Hematopoietic multipotent progenitor cell treated with erythropoietin and hydrocortisone succinate and interleukin-3 and kit ligand, for 8 days (in vitro differentiated cells): ENCODE results near the gene ZSCAN2.
"Not testable (repeated sequence)": the region's sequence is repeated elsewhere in the genome, so short reads cannot be mapped to it uniquely, and the experiment has no call there.

Source experiments
- DNase-seq: peaks from one replicate; pipeline ENCODE4 v3.0.0-alpha.2; 2015

ZSCAN2 gene

DNA sequence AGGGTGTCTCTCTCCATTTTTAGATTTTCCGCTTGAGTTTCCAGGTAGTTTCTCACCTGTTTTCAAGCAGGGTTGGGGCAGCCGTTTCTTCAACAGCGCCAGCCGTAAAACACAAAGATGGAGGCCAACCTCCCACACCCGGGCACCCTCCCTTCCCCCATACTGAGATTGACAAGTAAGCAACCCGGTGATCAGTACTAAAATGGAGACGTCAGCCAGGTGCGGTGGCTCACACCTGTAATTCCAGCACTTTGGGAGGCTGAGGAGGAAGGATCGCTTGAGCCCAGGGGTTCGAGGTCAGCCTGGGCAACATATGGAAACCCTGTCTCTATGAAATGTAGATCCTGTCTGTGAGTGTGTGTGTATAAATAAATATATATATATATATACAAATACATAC, 903 bp upstream of the ZSCAN2 start:
- DNase-seq, result no peak

DNA sequence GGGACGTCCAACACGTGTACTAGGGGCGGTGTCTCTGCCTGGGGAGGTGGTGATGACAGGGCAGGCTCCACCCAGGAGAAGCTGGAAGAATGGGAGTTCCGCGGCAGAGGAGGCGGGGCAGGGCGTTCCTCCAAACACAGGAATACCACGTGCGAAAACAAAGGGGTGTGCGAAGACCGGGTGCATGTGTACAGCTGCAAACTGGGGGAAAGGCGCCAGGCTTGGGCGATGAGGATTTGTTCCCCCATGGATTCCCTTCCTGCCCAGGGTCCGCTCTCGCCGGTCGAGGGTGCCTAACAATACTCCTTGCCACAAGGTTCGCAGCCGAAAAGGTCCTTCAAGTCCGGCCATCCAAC, 500 bp upstream of the ZSCAN2 start:
- DNase-seq, result peak; percentile 90

DNA sequence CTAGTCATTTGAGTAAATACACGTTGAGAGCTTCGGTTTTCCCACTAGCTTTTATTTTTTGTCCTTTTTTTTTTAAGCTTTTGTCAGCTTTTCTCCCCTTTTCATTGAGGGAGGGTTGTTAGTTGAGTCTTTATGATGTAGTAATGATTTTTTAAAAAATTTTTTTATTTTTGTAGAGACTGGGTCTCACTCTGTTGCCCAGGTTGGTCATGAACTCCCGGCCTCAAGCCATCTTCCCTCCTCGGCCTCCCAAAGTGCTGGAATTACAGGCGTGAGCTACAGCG, 688 bp downstream of the ZSCAN2 start:
- no peak for DNase-seq

DNA sequence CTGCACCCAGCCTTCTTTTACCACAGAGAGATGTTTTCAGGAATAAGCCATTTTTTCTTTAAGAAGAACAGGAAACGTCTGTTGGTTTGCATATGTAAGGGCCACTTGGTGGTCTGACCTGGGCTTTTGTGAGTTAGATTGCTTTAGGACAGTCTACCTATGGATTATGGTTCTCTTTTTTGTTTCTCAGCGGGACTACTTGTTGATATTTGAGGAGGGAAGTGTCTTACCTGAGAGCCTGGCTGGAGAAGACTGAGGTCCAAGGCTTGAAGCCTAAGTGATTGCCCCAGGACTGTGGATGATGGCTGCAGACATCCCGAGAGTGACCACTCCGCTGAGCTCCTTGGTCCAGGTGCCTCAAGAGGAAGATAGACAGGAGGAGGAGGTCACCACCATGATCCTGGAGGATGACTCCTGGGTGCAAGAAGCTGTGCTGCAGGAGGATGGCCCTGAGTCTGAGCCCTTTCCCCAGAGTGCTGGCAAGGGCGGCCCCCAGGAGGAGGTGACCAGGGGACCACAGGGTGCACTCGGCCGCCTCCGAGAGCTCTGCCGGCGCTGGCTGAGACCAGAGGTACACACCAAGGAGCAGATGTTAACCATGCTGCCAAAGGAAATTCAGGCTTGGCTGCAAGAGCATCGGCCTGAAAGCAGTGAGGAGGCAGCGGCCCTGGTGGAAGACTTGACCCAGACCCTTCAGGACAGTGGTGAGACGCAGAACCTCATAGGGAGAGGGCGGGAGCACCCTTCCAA, 3.0 kb downstream of the ZSCAN2 start:
- DNase-seq, result no peak

DNA sequence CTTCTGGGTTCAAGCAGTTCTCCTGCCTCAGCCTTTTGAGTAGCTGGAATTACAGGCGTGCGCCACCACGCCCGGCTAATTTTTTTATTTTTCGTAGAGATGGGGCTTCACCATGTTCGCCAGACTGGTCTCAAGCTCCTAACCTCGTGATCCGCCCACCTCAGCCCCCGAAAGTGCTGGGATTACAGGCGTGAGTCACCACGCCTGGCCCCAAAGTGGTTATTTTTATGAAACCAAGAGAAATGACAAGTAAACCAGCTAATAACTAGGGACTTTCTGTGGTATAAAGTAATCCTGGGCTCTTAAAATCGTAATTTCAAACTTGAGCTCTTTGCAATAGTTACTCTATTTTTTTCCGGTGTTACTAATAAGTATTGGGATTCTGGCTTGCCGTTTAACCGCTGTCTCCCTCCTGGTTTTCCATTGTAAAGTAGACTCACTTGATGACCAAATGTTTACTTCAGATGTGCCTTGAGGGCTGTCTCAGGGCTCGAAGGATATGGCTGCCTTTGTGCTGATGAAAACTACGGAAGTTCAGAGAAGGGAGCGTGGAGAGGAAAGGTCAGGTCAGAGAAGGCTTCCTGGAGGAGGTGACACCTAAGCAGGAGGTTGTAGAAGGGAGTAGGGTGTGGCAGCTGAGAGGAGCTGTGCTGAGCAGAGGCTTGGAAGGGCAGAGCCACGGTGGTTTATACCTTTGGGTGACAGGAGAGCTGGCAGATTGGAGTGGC, 4.2 kb downstream of the ZSCAN2 start:
- no peak for DNase-seq

DNA sequence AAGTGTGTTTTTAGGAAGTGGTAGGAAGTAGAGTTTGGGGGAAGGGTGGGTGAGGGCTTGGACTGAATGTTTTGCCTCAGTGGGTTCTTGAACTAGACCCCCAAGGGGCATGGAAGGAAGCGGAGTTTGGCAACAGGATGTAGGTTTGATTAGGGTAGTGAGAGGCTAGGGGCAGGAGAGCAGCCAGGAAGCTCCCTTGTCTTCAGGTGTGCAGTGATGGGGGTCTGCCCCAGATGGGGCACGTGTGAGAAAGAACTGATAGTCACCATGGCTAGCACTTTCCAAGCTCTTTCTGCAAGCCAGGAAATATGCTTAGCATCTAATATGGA, 4.7 kb downstream of the ZSCAN2 start:
- no peak for DNase-seq

DNA sequence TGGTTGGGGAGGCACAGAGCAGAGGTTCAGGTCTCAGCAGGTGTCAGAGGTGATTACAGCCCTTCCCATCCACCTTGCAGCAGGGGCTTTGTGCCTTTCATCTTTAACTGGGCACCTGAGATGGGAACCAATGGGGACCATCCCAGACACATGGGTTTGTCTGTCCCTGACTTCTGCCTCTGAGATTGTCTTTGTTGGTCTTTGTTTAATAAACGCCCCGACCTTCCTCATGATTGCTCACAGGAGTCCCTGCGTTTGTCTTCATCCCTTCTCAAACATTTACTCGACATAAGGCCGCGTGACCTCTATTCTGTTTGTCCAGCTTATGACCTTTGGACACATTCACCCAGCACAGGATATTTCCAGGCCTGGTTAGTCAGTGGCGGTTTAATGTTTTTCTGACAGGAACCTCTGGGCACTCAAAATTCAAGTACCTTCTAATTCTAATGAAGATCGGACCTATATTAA, 5.9 kb downstream of the ZSCAN2 start:
- DNase-seq, result no peak

DNA sequence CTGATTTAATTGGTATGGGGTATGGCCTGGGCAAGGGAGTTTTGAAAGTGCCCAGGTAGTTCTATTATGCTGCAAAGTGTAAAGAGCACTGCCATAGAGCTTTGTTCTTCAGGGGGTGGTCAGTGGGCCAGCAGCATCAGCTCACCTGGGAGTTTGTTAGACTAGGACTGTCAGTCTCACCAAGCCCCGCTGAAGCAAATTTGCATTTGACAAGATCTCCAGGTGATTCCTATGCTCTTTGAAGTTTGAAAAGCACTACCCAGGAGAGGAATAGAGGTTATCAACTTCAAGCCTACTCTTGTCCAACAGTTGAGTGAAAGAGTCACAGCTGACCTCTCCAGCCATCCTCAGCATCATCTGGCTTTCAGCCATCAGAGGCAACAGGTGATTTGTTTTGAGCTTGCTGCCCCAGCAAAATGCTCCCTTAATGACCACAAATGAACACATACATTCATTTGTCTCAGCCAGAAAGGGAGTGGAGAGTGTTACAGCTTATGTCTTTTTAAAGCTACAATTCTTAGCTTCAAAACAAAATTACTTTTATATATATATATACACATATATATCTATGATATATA, 8.0 kb downstream of the ZSCAN2 start:
- DNase-seq, result no peak

DNA sequence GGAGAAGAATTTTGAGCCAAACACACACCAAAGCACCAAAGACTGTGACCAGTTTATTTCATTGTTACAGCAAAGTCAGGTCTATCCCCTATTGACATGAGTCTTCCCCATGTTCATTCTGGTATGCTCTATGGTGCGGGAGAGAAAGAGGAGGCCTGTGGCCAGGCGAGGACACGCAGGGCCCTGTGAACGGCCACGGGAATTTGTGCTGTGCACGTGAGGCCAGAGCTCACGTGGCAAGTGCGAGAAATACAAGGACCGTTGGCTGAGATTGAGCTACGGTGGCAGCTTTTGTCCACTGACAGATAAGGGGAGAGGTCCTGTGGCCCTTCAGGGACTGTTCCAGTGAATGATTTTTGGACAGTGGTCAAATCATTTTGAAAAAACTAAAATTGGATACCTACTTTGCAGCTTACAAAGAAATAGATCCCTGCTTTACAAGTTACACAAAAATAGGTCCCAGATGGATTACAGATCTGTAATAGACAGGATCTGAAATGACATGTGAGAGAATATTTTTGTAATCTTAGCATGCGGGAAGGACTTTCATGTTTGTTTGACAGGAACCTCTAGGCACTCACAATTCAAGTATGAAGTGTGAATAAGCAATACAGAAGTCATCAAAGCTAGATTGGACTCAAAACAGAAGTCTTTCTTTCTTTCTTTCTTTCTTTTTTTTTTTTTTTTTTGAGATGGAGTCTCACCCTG, 9.2 kb downstream of the ZSCAN2 start:
- DNase-seq, result no peak

DNA sequence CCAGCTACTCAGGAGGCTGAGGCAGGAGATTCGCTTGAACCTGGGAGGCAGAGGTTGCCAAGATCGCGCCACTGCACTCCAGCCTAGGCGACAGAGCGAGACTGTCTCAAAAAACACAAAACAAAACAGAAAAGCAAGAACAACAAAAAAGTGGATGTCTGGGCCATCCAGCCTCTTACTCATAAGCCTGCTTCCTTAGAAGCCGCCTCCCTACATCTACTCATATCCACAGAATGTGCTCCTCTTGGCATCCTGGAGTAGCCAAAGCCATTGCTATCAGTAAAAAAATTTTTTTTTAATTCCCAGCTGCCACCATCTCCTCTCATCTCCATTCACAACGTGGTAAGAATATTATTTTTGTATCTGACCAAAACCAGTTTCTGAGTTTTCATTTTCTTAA, 10.8 kb downstream of the ZSCAN2 start:
- no peak for DNase-seq

DNA sequence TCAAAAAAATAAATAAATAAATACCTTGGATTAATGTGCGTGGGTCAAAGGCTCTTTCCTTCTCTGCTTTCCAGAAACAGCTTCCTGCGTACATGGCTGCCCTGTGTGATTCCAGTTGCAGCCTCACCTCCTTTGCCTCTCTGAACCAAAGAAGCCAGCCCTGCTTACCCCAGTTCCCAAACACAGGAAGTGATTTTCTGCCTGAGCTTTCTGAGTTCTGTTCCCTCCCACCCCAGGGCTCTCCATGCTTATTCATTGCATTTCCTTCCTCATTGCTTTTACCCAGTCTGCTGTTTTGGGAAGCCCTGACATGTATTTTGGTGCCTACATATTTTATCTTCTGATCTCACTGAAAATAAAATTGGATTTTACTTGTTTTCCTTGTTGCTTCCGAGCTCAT, 15.4 kb downstream of the ZSCAN2 start:
- DNase-seq, result no peak

DNA sequence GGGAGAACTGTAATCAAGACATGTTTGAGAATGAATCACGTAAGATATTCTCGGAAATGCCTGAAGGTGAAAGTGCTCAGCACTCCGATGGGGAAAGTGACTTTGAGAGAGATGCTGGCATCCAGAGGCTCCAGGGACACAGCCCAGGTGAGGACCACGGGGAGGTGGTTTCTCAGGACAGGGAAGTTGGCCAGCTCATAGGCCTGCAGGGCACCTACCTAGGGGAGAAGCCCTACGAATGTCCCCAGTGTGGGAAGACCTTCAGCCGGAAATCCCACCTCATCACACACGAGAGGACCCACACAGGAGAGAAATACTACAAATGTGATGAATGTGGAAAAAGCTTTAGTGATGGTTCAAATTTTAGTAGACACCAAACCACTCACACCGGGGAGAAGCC, 19.8 kb downstream of the ZSCAN2 start:
- no peak for DNase-seq

DNA sequence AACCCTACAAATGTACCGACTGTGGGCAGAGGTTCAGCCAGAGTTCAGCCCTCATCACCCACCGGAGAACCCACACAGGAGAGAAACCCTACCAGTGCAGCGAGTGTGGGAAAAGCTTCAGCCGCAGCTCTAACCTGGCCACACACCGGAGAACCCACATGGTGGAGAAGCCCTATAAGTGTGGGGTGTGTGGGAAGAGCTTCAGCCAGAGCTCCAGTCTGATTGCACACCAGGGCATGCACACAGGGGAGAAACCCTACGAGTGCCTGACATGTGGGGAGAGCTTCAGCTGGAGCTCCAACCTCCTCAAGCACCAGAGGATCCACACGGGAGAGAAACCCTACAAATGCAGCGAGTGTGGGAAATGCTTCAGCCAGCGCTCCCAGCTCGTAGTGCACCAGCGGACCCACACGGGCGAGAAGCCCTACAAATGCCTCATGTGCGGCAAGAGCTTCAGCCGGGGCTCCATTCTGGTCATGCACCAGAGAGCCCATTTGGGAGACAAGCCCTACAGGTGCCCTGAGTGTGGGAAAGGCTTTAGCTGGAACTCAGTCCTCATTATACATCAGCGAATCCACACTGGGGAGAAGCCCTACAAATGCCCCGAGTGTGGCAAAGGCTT, 20.7 kb downstream of the ZSCAN2 start:
- DNase-seq, result no peak

DNA sequence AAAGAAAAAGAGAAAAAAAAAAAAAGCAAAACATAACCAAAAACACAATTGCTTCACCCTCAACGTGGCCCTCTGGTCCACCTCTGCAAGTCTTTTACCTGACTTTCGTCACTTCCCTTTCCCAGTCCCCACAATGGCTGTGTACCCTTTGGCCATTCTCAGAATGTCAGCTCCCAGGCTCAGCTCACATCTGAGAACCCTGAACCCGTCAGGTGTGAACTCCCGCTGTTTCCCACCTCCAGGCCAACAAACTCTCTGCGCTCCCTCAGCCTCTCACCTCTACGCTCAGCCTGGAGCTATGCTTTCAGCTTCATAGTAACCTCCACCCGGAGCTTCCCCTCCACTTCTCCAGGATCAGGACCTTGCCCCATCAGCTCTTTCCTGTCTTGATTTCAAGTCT, 23.6 kb downstream of the ZSCAN2 start:
- DNase-seq, result no peak

DNA sequence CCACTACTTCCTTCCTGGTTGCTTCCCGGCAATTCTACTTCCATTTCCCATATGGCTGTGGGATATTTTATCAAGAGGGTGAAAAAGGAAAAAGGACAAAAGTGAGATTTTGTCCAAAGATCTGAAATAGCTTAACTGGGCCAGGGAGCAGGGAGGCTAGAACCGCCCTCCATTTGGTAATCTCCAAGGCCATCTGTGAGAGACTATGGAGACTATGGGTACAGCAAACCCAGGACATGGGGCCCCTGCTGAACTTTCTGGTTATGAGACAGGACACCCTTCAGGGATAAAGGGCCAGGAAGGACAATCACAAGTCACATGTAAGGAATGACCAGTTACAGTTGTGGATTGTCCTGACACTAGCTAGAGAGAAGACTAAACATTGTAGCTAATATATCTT, 24.3 kb downstream of the ZSCAN2 start:
- DNase-seq, result peak; percentile 61

DNA sequence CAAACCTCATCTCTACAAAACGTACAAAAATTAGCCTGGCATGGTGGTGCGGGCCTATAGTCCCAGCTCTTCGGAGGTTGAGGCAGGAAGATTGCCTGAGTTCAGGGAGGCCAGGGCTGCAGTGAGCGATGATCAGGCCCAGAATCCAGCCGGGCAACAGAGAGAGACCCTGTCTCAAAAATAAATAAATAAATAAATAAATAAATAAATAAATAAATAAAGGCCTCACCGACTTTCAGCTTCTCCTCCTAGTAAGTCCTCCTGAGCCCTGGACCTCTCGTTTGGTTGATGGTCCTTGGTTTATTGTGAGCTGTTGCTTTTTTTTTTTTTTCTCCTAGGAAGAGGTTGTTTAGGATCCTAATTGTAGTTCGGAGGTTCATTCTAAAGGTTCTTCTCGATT, 28.2 kb downstream of the ZSCAN2 start:
- DNase-seq, result no peak

DNA sequence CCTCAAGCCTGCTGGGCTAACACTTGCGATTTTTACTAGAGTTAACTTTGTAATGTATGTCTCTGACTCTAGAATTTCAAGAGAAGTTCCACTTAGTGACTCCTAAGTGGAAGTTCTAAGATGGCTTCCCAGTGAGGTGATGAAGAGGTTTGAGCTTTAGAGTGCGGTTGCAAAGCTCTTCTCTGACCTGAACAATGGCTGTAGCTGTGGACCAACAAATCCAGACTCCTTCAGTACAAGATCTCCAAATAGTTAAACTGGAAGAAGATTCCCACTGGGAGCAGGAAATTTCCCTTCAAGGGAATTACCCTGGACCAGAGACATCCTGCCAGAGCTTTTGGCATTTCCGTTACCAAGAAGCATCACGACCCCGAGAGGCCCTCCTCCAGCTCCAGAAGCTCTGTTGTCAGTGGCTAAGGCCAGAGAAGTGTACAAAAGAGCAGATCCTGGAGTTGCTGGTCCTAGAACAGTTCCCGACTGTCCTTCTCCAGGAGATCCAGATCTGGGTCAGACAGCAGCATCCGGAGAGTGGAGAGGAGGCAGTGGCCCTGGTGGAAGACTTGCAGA, 31.0 kb downstream of the ZSCAN2 start:
- DNase-seq, result peak; percentile 27

DNA sequence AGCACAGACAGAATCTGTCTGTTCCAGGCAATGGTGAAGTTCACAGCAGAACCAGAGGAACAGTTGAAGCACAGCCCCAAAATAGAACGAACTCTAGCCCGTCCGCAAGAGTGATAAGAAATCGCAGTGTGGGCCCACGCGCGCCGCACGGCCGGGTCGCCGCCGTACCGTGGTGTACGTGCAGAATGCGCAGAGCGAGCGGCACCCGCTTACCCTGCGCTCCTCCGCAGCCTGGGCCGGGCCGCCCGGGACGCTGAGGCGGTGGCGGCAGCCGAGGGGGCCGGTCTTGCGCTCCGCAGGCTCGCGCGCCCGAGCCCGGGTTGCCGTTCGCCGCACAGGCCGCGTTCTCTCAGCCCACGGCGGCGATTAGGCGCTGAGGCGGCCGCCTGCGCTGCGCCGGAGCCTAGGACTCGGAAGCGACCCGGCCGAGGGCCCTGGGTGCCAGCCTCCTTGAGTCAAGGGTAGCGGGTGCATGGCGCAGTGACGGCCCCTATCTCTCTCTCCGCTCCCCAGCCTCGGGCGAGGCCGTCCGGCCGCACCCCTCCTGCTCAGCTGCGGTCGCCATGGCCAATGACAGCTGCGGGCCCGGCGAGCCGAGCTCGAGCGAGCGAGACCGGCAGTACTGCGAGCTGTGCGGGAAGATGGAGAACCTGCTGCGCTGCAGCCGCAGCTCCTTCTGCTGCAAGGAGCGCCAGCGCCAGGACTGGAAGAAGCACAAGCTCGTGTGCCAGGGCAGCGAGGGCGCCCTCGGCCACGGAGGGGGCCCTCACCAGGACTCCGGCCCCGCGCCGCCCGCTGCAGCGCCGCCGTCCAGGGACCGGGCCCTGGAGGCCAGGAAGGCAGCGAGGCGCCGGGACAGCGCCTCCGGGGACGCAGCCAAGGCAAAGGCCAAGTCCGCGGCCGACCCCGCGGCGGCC, 32.8 kb downstream of the ZSCAN2 start:
- DNase-seq, result peak; percentile 81

DNA sequence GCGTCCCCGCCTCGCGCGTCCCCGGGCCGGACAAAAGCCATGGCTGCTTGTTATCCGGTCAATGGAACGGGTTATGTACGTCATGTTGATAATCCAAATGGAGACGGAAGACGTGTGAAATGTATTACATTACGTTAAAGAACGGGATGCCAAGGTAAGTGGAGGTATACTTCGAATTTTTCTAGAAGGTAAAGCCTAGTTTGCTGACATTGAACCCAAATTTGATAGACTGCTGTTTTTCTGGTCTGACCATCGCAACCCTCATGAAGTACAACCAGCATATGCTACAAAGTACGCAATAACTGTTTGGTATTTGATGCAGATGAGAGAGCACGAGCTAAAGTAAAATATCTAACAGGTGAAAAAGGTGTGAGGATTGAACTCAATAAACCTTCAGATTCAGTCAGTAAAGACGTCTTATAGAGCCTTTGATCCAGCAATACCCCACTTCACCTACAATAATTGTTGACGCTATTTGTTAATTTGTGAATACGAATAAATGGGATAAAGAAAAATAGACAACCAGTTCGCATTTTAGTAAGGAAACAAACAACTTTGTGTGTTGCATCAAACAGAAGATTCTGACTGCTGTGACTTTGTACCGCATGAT, 33.5 kb downstream of the ZSCAN2 start:
- peak; percentile 25 for DNase-seq

DNA sequence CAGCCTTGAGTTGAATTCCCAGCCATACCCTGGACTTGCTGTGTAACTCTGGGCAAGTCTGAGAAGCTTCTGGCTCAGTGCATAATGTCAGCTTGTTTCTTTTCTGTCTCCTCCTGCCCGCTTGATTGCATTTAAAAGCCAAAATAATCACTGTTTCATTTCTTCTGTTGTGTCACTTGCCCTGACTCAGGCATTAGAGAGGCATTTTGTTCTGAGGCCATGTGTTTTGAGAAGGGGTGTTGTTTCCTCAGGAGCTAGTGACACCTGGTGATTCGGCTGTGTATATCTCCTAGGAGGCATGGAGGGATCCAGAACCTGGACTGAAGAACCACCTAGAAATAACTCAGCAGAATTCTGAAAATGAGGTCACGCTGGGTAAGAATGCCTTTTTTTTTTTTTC, 37.3 kb downstream of the ZSCAN2 start:
- DNase-seq, result peak; percentile 59

DNA sequence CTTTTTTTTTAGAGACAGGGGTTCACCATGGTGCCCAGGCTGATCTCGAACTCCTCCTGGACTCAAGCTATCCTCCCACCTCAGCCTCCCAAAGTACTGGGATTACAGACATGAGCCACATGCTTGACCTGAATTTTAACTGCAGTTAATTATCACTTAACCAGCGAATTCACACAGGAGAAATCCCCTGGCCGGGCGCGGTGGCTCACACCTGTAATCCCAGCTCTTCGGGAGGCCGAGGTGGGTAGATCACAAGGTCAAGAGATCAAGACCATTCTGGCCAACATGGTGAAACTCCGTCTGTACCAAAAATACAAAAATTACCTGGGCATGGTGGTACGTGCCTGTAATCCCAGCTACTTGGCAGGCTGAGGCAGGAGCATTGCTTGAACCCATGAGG, 41.1 kb downstream of the ZSCAN2 start:
- not testable (repeated sequence) for DNase-seq

DNA sequence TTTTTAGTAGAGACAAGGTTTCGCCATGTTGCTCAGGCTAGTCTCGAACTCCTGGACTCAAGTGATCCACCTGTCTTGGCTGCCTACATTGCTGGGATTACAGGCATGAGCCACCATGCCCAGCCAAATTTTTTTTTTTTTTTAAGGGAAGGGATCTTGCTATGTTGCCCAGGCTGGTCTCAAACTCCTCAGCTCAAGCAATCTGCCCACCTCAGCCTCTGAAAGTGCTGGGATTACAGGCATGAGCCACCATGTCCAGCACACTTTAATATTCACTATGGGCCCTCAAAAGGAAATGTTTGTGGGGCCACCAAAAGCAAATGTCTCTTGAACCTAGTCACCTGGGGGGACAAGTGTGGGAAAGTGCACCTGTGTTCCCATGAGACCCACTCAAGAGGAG, 41.8 kb downstream of the ZSCAN2 start:
- DNase-seq, result not testable (repeated sequence)
